Smooth muscle cell of the brain vasculature (primary cell): ENCODE results near the gene DCLK3.

Source experiments
- DNase-seq: peaks from one replicate; pipeline ENCODE4 v3.0.0-alpha.2; 2012; ENCODE audit warnings: low read depth, low spot score

Gene DCLK3, protein sequence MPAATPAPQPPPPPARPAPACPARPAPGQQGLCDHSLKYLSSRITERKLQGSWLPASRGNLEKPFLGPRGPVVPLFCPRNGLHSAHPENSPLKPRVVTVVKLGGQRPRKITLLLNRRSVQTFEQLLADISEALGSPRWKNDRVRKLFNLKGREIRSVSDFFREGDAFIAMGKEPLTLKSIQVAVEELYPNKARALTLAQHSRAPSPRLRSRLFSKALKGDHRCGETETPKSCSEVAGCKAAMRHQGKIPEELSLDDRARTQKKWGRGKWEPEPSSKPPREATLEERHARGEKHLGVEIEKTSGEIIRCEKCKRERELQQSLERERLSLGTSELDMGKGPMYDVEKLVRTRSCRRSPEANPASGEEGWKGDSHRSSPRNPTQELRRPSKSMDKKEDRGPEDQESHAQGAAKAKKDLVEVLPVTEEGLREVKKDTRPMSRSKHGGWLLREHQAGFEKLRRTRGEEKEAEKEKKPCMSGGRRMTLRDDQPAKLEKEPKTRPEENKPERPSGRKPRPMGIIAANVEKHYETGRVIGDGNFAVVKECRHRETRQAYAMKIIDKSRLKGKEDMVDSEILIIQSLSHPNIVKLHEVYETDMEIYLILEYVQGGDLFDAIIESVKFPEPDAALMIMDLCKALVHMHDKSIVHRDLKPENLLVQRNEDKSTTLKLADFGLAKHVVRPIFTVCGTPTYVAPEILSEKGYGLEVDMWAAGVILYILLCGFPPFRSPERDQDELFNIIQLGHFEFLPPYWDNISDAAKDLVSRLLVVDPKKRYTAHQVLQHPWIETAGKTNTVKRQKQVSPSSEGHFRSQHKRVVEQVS

GRCh38 chr3:36763850-36764703 is at the start of gene DCLK3:
DCLK3 (minus strand) TSS chr3:36764553; CDS start chr3:36764263, 290 bp downstream.
- DNase-seq, result no peak

DNA sequence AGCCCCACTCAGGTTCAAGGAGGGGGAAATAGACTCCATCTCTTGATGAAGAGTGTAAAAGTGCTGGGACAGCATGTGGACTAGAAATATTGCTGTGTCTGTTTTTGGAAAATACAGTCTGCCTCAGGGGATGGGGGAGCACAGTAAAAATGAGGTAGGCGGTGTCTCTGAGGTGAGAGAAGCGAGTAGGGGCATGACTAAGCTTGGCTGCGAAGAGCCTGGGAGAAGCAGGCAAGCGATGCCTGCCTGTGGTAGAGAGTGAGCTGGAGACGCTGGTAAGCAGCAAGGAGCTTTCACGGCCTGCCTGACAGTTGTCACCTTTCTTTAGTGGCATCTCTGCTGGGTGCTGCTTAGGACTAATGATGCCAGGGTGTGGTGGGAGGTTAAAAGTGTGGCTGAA is 49.0 kb upstream of the DCLK3 start:
- DNase-seq, result no peak

DNA sequence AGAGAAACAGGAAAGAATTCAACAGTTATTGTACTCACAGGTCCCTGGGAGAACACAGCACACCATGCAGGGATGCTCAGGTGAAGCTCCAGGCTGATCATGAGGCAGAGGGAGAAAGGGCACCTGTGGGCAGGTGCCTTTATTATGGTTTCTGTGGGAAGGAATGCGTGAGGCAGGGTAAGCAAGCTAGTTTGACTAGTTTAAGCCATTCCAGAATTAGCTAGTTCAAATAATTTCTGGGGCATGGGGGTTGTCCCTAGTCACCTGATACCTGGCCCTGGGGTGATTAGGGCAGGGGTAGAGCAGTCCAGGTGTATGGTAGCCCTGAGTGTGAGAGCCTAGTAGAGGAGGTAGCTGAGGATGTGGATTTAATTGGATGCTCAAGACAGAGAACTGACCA is 47.9 kb upstream of the DCLK3 start:
- no peak for DNase-seq

- DNase-seq, result no peak
Observed at GRCh38 chr3:36811768-36812167, 47.4 kb upstream of the DCLK3 start.

GRCh38 chr3:36804295-36805055 is 40.1 kb upstream of the DCLK3 start:
- DNase-seq, result no peak

GRCh38 chr3:36803091-36803791 is 38.9 kb upstream of the DCLK3 start:
- DNase-seq, result no peak

GRCh38 chr3:36800533-36801116 is 36.3 kb upstream of the DCLK3 start:
- no peak for DNase-seq

DNA sequence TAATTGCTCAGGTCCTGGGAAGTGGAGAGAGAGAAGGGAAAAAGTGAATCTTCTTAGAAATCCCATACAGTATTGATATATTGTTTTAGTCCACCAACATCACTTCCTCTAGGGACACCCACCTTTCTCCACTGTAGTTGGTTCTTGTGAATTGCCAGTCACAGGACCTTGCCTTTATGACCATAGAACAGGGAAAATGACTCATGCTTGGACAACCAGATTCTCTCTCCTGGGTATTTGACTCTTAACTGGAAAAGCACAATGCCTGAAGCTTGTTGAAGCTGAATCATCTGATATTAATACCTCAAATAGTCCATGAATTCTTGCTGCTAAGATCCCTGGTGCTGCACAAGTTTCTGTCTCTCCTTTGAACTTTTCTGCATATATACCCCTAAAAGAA is 32.5 kb upstream of the DCLK3 start:
- no peak for DNase-seq

GRCh38 chr3:36796161-36796560 is 31.8 kb upstream of the DCLK3 start:
- no peak for DNase-seq

GRCh38 chr3:36795622-36796021 is 31.3 kb upstream of the DCLK3 start:
- no peak for DNase-seq

DNA sequence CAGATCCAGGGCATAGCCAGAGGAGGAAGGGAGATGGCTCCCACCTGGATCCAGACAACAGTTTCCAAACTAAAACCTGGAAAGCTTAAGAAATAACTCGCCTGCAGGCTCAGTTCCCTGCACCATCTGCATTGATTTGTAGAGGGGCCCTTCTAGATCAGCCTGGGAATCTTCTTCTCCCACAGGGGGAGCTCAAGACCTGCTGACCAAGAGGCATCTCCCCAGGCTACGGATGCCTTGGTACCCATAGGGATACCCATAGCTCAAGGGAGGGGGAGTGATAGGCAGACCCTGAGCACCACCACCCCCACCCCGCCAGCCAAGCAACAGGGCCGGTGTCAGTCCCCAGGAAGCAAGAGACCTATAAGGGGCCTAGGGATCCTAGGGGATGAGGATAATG is 28.0 kb upstream of the DCLK3 start:
- DNase-seq, result no peak

DNA sequence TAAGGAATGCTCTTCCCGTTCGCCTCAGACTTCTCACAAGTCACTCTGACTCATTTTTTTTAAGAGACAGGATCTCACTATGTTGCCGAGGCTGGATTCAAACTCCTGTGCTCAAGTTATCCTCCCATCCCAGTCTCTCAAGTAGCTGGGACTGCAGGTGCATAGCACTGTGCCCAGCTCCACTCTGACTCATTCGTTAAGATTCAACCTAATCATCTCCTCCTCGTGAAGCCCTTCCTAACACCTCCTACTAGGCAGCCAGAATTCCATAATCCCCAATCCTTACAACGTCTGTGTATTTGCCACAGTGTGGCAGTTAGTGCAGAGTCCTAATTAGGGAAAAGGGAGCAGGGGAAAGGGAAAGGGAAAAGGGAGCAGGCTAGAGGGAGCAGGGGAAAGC is 26.4 kb upstream of the DCLK3 start:
- DNase-seq, result no peak

GRCh38 chr3:36786921-36787890 is 22.9 kb upstream of the DCLK3 start:
- DNase-seq, result no peak

DNA sequence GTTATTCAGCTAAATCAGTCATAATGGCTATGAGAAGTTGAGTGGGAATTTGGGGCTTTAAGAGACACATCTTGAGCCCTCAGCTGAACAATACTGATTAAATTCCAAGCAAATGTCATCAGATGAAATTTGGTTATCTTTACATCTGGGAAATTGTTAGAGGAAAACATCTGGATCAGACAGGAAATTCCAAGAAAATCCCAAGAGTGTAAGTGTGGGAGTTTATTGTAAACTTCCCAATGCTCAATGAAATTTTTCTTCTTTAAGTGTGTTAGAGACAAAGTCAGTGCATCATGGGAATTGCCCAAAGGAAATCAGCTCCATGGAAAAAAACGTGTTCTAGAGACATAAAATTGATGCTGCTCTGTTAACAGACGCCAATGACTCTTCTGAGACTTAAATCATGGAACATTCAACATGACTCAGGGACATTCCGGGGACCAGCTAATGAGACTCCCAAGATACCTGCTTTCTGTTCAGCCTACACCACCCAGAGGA is 19.8 kb upstream of the DCLK3 start:
- no peak for DNase-seq

- DNase-seq, result no peak
Observed at GRCh38 chr3:36777424-36778218, 13.3 kb upstream of the DCLK3 start.

DNA sequence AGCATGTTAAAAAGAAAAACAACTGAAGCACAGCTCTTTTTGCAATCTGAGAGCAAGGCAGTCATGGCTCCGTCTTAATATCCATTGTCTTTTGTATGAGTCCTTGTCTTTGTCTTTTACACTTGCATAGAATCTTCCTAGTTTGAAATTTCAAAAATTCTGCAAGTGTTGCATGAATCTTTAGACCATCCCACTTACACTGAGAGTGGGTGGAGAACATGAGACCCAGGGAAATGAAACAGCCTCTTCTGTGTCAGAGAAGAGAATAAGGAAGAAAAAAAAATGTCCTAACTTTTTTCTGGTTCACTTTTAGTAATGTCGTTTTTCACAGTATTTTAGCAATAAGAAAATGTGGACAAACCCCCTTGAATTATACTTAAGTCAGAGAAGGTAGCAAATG is 12.1 kb upstream of the DCLK3 start:
- DNase-seq, result no peak

GRCh38 chr3:36774052-36774451 is 9.7 kb upstream of the DCLK3 start:
- DNase-seq, result peak; percentile 4

GRCh38 chr3:36771931-36772330 is 7.6 kb upstream of the DCLK3 start:
- no peak for DNase-seq
